ENCODE measurements around the gene DENND2C.

DNA sequence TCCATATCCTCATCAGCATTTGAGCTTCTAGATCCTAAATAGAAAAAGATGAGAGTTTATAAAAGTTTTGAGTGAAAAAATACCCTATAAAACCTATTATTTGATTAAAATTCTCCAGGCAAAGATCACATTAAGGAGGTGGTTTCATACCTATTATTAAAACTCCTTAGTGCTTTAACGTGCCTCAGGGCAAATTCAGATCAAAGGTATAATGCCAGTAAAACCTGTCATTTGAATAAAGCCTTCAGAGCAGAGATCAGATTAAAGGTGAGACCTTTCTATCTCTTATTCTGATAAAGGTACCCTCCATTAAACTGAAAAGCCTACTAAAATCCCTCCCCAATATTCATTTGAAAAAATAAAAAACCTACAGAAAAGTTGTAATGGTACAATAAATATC, 124.5 kb downstream of the DENND2C start:
- TF ChIP-seq, protein P1, sequence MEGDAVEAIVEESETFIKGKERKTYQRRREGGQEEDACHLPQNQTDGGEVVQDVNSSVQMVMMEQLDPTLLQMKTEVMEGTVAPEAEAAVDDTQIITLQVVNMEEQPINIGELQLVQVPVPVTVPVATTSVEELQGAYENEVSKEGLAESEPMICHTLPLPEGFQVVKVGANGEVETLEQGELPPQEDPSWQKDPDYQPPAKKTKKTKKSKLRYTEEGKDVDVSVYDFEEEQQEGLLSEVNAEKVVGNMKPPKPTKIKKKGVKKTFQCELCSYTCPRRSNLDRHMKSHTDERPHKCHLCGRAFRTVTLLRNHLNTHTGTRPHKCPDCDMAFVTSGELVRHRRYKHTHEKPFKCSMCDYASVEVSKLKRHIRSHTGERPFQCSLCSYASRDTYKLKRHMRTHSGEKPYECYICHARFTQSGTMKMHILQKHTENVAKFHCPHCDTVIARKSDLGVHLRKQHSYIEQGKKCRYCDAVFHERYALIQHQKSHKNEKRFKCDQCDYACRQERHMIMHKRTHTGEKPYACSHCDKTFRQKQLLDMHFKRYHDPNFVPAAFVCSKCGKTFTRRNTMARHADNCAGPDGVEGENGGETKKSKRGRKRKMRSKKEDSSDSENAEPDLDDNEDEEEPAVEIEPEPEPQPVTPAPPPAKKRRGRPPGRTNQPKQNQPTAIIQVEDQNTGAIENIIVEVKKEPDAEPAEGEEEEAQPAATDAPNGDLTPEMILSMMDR (IDR thresholded peaks at IDR 0.05) = no peak
- TF ChIP-seq POLR2AphosphoS5 (IDR thresholded peaks at IDR 0.05) = no peak
